Measurements from ENCODE around the gene PSMC3. TPM values are rescaled to one million over a fixed set of nuclear protein-coding genes. Genes with fewer than 3 reads are reported as not detected.

PSMC3 gene
- total RNA-seq, 1 experiment from 2014 or later = 179 TPM

- Histone ChIP-seq H4K20me1 (ENCODE audit: control insufficient read depth, insufficient read depth, insufficient read length) (no peaks in the 10 kb centered on the region), H2BK120ac (ENCODE audit: low read depth, low read length, poor library complexity, severe bottlenecking) (no peak overlapping the region), H2BK12ac (ENCODE audit: insufficient read length, low read depth, low read length) (no peak overlapping the region), H3K4ac (ENCODE audit: low read depth, low read length) (no peak overlapping the region), H3K9ac (ENCODE audit: extremely low read depth, insufficient read length, low read length) (peak overlapping the region; percentile 71), H4K5ac (ENCODE audit: insufficient read length, low read depth, low read length) (no peak overlapping the region), H3K56ac (ENCODE audit: insufficient read length, low read depth, low read length) (no peak overlapping the region), H3K23me2 (ENCODE audit: insufficient read length, low read depth, low read length, poor library complexity, severe bottlenecking) (peaks cover 15% of the 10 kb centered on the region), H3K14ac (ENCODE audit: insufficient read depth, low read length) (no peak overlapping the region), H3K9me3 (ENCODE audit: control insufficient read depth, low read depth, low read length) (no peaks in the 10 kb centered on the region), H3K18ac (ENCODE audit: insufficient read length, low read depth, low read length) (peak overlapping the region; percentile 59), H3K79me1 (ENCODE audit: insufficient read depth, low read depth, low read length, poor library complexity, severe bottlenecking) (no peaks in the 10 kb centered on the region), H2AFZ (ENCODE audit: low read length) (no peak overlapping the region), H3K79me2 (ENCODE audit: insufficient read depth, low read length) (no peaks in the 10 kb centered on the region), H3T11ph (ENCODE audit: low read length) (no peak overlapping the region), H2BK15ac (ENCODE audit: low read depth, low read length) (no peak overlapping the region), H3K27ac (ENCODE audit: insufficient read length, low read depth, low read length) (no peak overlapping the region), H3K4me2 (ENCODE audit: insufficient read depth, insufficient read length, low read length) (peak overlapping the region; percentile 85), H2AK5ac (ENCODE audit: insufficient read length, low read length) (no peak overlapping the region), H4K8ac (replicated peaks; ENCODE audit: insufficient read length, low read depth, low read length) (no peak overlapping the region), H2BK5ac (ENCODE audit: insufficient read length, low read length) (no peak overlapping the region), H3K23ac (ENCODE audit: insufficient read length, low read depth, low read length) (no peak overlapping the region), H3K4me1 (ENCODE audit: insufficient read depth, low read length) (0 out of 2 replicates have a peak, but pooled peaks cover 2% of the 10 kb centered on the region), H3K27me3 (ENCODE audit: insufficient read depth, low read length) (no peaks in the 10 kb centered on the region), H4K91ac (ENCODE audit: insufficient read length, low read depth, low read length) (no peak overlapping the region), H2BK20ac (ENCODE audit: low read depth, low read length, poor library complexity, severe bottlenecking) (no peak overlapping the region)
- Mint-ChIP-seq H3K36me3 (ENCODE audit: insufficient read depth in 1 of 3, low read depth in 3 of 3) (peaks cover 6 to 8% (median 8%) of the 10 kb centered on the region in 3 experiments; a peak in 6 of 7 replicates), H3K9me3 (no peaks in the 10 kb centered on the region; a peak in 1 of 5 replicates), H3K27ac (peak overlapping the region; percentile 57 to 94 (median 78); a peak in 3 of 7 replicates), H3K4me1 (peaks cover 15 to 29% of the 10 kb centered on the region in 2 experiments), H3K27me3 (ENCODE audit: low read depth) (no peaks in the 10 kb centered on the region), H3K4me3 (peak overlapping the region; percentile 88 to 92)
- peak; percentile 36 for DNase-seq
- no peak for TF ChIP-seq CTCF (conservative IDR thresholded peaks at IDR 0.05)
- WGBS (ENCODE audit: extremely low coverage, insufficient read length, low lambda C conversion rate) = no CpG with 5 or more reads among the region's 50 CpGs
These were observed 17.4 kb downstream of the PSMC3 start for GRCh38 chr11:47408598-47409439.
